GM19239 (cell line): ENCODE results near the gene BMP7.
"Not testable (repeated sequence)": the region's sequence is repeated elsewhere in the genome, so short reads cannot be mapped to it uniquely, and the experiment has no call there.

ENCODE experiments used
- DNase-seq: peaks from one replicate; pipeline ENCODE4 v3.0.0; 2011; ENCODE audit warnings: low spot score; ENCODE audit not compliant: insufficient read length
- FAIRE-seq: peaks from 2 replicates; lab custom pipeline; 2011; peaks lifted over from hg19 to GRCh38; lab: Jason Lieb, UNC

BMP7 gene

DNA sequence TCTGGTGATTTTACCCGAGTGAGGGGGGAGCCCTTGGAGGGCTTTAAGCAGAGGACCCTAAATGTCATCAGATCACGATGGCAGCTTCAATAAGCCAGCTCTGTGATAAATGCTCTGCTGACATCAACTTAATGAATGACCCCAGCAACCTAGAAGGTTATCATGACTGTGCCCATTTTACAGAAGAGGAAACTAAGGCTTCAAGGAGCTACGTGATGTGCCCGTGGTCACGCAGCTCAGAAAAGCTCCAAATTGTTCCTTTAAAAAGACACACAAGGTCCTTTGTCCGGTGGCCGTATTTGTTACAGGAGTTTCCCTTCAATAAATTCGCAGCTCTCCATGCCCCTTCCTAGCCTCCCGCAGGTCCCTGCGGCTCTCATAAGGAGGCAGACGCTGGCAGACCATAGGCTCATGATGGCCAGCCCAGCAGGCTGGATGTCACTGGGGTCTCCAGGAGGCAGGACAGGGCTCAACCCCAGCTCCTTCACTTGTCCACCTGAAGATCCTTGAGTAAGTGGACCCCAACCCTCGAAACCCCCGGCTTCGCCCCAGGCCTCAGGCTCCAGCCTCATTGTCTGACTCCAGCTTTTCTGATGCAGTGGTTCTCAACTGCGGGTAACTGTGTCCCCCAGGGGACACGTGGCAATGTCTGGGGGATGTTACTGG, 106.4 kb downstream of the BMP7 start:
- DNase-seq: no peak
- FAIRE-seq: no peak

- DNase-seq (no peak), FAIRE-seq (no peak)
These were observed 107.1 kb downstream of the BMP7 start for GRCh38 chr20:57159193-57159851.

DNA sequence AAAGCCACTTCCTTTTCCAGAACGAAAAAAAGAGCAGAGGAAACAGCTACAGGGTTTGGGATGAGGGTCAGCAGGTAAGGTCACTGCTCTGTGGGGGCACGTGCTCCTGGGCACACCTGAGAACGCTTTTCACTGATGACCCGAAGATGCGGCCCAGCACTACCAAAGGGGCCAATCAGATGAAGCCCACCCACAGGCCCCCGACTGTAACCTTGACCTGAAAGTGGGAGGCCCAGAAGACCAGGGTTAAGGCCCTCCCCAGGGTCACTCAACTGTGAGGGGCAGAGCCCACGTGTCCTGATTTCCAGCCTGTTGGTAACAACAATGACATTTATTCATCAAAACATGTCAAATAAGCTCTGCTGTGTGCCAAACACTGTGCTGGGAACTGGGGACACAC, 108.0 kb downstream of the BMP7 start:
- FAIRE-seq (no peak), DNase-seq (no peak)

DNA sequence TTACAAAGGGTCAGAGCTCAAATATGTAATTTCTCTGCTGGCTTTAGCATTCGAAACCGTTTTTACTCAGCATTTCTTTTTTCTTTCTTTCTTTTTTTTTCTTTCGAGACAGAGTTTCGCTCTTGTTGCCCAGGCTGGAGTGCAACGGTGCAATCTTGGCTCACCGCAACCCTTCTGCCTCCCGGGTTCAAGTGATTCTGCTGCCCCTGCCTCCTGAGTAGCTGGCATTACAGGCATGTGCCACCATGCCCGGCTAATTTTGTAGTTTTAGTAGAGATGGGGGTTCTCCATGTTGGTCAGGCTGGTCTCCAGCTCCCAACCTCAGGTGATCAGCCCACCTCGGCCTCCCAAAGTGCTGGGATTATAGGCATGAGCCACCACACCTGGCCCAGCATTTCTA, 108.7 kb downstream of the BMP7 start:
- FAIRE-seq, DNase-seq: not testable (repeated sequence)

GRCh38 chr20:57157106-57157691, 109.2 kb downstream of the BMP7 start:
- FAIRE-seq (no peak), DNase-seq (no peak)

DNA sequence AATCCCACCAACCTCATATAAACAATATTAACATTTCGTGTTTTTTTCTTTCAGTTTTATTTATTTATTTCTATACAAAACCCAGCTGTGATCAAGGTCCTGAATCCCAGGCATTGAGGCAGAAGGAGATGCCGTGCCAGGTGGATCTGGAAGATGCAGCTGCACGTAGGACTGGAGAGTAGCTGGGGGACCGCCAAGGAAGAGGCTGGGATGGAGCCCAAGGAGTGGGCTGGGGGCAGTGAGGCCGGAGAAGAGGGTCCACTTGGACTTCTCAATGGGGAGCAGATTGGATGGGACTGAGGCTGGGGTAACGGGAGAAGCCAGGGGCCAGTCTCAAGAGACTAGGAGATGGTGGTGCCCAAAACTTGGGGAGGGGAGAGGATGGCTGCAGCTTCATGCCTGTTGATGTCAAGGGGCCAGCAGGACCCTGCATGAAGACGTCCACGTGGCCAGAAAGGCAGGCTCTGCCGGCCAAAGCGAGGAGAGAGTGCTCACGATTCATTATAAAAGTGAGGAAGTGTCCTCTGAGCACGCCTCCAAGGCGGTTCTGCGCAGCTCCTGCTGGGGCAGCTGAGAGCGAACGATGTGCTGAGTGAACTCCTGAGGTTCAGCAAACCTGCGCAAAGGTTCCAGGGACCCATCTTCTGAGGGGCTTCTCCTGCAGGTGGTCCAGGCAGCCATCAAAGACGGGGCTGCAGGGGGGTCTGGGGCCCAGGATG, 110.3 kb downstream of the BMP7 start:
- FAIRE-seq (no peak), DNase-seq (no peak)

DNA sequence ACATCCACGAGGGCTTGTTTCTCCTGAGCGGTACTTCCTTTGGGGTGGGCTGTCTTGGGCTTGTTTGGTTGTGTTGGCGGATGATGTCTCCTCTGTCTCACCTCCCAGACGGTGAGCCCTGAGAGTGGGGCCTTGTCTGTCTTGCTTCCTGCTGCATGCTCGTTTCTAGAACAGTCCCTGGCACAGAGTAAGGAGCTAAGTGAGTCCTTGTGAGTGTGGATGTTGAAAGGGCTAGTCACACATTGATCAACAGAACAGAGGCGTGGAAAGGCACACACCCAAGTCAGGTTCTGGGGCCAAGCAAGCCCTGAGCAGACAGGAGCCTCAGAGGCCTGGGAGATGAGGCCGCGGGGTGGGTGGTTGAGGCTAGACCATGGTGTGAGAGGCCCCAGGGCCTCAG, 111.0 kb downstream of the BMP7 start:
- no peak for FAIRE-seq
- no peak for DNase-seq

- DNase-seq (no peak), FAIRE-seq (no peak)
These were observed 113.1 kb downstream of the BMP7 start for GRCh38 chr20:57153238-57153905.

GRCh38 chr20:57152557-57152956, 113.9 kb downstream of the BMP7 start:
- no peak for FAIRE-seq
- no peak for DNase-seq

DNA sequence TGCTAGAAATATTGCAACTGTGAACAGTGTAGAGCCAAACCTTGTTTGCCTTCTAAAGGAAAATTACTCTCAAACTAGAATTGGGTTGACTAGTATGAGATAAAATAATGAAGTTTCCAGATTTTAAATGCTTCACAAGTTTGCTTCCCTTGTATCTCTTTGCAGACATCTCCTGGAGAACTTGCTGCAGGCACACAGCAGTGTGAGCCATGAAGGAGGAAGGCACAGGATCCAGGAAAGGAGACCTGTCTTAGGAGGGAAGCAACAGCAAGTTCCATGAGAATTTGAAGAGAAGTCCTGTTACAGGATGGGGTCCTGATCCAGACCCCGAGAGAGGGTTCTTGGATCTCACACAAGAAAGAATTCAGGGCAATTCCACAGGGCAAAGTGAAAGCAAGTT, 115.9 kb downstream of the BMP7 start:
- no peak for DNase-seq
- no peak for FAIRE-seq

GRCh38 chr20:57148263-57148662, 118.2 kb downstream of the BMP7 start:
- no peak for DNase-seq
- no peak for FAIRE-seq

DNA sequence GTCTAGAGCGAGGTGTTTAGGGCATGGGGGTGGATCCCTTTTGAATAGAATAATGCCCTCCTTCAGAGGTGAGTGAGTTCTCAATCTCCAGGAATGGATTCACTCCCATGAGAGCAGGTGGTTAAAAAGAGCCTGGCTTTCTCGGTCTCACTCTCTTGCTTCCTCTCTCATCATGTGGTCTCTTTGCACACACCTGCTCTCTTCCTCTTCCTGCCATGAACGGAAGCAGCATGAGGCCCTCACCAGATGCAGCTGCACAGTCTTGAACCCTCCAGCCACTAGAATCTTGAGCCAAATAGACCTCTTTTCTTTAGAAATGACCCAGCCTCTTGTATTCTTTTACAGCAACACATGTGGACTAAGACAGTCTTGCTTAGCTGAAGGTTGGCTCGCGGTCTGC, 119.3 kb downstream of the BMP7 start:
- FAIRE-seq: no peak
- no peak for DNase-seq

GRCh38 chr20:57146155-57146554, 120.3 kb downstream of the BMP7 start:
- no peak for FAIRE-seq
- no peak for DNase-seq

DNA sequence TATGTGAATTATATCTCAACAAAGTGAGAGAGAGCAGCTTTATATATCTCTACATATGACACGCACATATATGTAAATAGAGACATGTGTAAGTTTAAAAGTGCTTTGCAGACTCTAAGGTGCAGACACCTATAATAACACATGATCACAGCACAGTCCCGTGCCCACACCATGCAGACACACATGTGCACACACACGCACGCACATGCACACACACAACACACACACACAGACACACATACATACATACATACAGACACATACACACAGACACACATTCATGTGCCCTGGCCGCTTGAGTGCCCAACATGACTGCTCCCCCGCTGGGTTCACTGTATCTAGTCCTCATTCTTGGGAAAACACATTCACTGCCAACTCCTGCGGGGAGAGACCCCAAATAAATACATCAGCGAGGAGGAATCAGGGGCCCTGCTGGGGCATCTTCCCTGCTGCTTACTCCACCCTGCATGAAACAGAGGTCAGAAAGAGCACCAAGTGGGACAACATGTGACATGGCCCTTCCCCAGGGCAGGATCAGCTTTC, 121.3 kb downstream of the BMP7 start:
- DNase-seq (no peak), FAIRE-seq (no peak)

DNA sequence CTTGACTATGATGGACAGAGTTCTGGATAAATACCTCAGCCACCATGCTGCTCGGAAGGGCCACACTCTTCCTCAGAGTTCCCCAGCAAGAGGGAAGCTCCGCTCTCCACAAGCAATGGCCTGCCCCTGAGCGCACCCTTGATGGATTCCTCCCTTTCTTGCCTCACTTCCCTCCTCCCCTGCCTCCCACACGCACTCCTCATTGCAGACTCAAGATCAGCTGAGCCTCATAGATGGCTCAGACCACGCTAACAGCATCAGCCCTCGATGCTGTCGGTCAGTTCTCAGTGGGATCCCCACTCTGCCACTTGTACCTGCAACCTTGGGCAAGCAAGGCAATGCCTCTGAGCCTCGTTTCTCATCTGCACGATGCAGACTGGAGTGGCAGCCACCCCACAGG, 123.3 kb downstream of the BMP7 start:
- FAIRE-seq (no peak), DNase-seq (no peak)

DNA sequence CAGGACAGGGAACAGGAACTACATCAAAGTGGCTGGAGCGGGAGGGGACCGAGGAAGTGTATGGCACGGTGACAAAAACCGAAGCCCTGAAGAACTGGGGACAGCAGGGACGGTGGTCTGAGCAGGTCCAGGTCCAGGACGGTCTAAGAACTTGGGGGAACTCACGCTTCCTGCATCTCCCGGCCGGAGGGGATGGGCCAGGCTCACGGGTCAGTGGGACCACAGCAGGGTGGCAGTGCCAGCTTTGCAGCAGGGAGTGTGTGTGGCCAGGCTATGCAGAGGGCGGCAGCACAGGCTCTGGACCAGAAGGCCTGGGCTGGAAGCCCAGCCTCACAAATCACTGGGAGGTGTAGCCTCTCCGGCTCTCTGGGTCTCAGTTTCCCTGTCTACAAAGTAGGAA, 123.8 kb downstream of the BMP7 start:
- DNase-seq (no peak), FAIRE-seq (no peak)

GRCh38 chr20:57141492-57141891, 124.9 kb downstream of the BMP7 start:
- no peak for FAIRE-seq
- no peak for DNase-seq

DNA sequence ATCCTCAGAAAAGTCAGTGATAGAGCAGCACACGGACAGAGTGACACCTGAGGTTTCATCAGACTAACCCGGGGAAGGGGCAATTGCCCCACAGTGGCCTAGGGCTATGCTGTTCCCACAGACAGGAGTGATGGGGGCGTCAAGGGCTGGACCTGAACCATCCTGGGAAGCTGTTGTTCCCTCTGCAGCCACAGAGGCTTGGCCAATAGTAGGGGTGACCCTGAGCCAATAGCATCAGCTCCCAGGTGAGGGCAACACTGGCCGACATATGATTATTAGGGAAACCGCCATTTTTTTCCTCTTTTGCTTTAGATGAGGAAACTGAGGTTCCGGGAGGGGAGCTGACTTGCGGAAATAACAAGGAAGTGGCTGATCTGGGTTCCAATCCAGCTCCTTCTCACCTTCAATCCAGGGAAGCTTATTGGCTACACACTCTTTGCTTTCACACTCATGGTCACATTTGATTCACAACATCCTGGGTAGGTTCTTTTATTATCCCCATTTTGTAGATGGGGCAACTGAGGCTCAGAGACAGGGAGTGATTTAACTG, 126.0 kb downstream of the BMP7 start:
- DNase-seq: no peak
- no peak for FAIRE-seq

- FAIRE-seq (no peak), DNase-seq (no peak)
These were observed 126.9 kb downstream of the BMP7 start for GRCh38 chr20:57139342-57140093.
